T-helper 1 cell treated with Interleukin-12 subunit alpha and Interleukin-12 subunit beta and Interleukin-4 antibody, amounts not matched to agents 30 ng/mL and 1 ng/mL, for 36 hours (primary cell): ENCODE data around the gene FBL. TPM values are rescaled to one million over a fixed set of nuclear protein-coding genes. Genes with fewer than 3 reads are reported as not detected.
"Not testable (repeated sequence)": the region's sequence is repeated elsewhere in the genome, so short reads cannot be mapped to it uniquely, and the experiment has no call there.

Experiments
- intact Hi-C: fragments of 100-400 bp; cut with micrococcal nuclease; formaldehyde crosslinking; loops from one replicate; pipeline ENCODE4 v1.15.1; 2024
- total RNA-seq: library from RNA; stranded (reverse); gene quantifications from 2 replicates; pipeline ENCODE4 v1.2.3, GENCODE V29; 2022

Gene FBL
- total RNA-seq = 292 and 309 TPM in 2 replicates

GRCh38 chr19:39845933-39846677 lies at the start of gene FBL:
TSS of gene FBL (minus strand) at chr19:39846379. CDS start at chr19:39846300, 79 bp downstream.
- intact Hi-C loops = loop anchor here (1.0 to 10.0 kb wide), 9 partner anchors 12 to 759 kb away; partner anchors contain the start of genes DYRK1B, LTBP4, PSMC4 and SERTAD1

DNA sequence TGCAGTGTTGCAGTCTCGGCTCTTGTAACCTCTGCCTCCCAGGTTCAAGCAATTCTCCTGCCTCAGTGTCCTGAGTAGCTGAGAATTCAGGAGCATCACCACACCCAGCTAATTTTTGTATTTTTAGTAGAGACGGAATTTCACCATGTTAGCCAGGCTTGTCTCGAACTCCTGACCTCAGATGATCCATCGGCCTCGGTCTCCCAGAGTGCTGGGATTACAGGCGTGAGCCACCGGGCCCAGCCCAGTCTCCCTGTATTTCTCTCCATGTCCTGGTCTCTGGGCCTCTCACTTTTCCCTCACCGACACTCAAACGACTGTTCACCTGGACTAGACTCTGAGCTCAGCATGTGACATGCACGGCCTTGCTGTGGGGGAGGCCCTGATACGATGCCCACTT lies 48.9 kb upstream of the FBL start:
- intact Hi-C loops = not testable (repeated sequence)

DNA sequence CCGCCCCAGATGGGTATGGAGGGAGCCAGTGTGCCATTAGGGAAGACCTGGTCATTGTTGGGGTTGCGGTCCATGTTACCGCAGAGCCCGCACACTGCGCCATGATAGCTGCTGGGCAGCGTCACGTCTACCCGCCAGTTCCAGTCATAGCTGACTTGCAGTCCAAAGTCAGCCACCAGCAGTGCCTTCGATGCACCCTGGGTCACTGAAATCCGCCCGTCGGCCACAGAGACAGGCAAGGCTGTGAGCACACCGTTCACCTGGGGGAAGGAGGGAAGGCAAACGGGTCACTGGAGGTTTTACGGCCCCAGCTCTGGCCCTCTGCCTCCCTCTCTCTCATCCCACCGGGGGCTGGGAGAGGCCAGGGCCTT lies 48.0 kb upstream of the FBL start:
- intact Hi-C loops = not testable (repeated sequence)

- intact Hi-C loops = not testable (repeated sequence)
Observed at GRCh38 chr19:39893366-39894235, 47.4 kb upstream of the FBL start.

DNA sequence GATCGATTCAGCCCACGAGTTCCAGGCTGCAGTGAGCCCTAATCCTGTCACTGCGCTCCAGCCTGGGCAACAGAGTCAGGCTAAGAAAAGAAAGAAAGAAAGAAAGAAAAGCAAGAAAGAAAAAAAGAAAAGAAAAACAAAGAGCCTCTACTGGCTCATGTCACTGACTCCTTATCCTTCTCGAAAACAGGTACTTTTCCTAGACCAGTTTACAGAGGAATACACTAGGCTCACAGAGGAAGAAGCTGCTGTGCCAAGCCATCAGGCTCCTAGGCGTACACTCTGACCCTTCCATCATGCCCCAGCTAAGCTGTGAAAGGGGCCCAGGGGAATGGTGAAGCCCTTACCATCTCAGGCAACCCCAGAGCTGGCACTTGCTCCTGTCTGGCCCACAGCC lies 46.3 kb upstream of the FBL start:
- intact Hi-C loops = not testable (repeated sequence)

DNA sequence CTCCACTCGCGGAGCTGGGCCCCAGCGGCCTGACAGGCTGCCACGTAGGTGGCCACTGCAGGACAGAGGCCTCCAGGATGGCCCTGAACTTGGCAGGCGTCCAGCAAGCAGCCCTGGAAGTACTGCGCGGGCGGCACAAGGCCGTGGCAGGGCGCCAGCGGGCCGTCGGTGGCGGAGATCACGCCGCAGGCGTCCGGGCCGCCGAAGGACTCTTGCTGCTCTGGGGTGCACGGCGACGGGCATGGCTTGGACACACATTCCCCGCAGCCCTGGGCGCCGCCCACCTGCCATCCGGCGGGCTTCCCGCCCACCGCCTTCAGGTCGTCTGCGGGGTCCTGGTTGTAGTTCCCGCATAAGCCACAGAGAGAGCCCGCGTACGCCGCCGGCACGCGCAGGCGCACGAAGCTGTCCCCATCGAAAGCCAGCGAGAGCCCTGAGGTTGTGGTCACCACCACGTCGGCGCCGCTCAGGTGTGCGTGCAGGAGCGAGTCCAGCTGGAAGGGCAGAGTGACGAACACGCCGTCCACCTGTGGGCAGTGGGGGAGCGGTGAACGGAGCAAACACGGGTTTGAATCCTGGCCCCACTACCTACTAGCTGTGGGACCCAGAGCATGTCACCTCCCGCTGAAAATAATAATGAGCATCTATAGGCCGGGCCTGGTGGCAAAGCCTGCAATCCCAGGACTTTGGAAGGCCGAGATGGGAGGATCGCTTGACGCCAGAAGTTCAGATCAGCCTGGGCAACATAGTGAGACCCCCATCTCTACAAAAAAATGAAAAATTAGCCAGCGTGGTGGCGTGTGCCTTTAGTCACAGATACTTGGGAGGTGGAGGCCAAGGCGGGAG lies 45.7 kb upstream of the FBL start:
- intact Hi-C loops = not testable (repeated sequence)

GRCh38 chr19:39890755-39891551 lies 44.8 kb upstream of the FBL start:
- intact Hi-C loops = no loop called here

DNA sequence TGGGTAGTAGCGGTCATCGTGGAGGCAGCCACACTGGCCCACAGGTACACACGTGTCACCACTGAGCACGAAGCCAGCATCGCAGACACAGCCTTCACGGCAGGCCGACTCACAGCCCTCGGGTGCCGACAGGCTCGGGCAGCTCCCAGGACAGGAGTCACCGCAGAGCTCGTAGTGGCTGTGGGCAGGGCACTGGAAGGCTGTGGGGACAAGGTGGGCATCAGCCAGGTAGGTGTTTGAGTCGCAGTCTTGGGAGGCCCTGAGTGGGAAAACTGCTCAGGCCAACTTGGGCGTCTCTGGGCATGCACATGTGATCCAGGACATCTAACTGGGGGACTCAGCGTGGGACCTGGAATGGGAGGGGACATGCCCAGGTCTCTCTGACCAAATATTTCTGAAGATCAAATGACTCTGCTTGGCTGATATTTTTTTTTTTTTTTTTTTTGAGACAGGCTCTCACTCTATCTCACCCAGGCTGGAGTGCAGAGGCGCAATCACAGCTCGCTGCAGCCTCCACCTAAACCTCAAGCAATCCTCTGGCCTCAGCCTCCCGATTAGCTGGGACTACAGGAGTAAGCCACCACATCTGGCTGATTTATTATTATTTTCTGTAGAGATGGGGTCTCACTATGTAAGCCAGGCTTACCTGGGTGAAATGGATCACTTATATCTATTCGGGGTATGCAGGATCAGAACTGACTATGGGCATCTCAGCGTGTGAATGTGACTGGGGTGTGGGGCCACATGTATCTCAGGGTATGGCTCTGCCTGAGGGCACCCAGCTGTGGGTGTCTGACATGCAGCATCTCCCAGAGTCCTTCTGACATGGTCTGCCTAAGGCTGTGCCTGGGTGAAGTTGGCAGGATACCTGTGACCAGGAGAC lies 43.9 kb upstream of the FBL start:
- intact Hi-C loops = not testable (repeated sequence)

DNA sequence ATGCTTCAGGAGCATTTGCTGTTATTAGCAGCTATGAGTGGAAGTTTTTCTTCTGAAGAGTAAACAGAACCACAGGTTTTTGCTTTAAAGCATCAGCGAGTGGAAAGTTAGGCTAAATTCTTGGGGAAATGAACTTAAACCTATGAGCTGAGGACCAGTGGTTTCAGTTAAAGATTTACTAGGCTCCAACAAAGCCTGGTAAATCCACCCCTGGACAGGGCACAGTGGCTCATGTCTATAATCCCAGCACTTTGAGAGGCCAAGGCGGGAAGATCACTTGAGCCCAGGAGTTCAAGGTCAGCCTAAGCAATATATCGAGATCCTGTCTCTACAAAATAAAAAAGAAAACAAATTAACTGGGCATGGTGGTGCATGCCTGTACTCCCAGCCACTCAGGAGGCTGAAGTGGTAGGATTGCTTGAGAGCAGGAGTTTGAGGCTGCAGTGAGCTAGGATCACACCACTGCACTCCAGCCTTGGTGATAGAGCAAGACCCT lies 41.3 kb upstream of the FBL start:
- intact Hi-C loops = not testable (repeated sequence)

DNA sequence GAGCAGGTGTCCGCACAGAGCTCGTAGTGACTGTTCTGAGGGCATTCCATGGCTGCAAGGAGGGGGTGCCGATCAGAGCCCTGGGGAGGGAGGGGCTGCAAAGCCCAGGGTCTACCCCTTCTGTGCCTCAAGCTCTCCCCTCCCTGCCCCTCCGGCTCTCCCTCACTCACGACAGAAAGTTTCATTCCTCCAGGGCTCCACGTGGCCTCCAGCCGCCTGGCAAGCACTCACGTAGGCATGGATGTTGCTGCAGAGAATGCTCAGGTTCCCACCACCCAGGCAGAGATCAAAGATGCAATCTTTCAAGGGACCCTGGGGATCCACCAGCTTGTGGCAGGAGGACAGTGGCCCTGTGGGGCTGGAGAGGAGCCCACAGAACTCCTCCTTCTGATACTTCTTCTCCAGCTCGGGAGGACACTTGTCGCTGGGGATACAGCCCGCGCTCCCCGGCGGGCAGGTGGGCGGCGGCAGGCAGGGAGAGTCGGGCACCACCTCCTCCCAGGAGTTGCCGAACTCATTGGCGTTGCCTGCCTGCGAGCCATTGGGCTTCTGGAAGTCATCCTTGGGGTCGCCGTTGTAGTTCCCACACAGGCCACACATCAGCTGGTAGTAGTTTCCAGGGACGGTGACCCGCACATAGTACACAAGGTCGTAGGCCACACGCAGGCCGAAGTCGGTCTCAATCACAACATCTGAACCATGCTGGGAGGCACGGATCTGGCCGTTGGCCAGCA lies 39.8 kb upstream of the FBL start:
- intact Hi-C loops = not testable (repeated sequence)

- intact Hi-C loops = not testable (repeated sequence)
Observed at GRCh38 chr19:39884721-39885120, 38.5 kb upstream of the FBL start.

GRCh38 chr19:39882645-39883044 lies 36.5 kb upstream of the FBL start:
- intact Hi-C loops = not testable (repeated sequence)

GRCh38 chr19:39881495-39882110 lies 35.4 kb upstream of the FBL start:
- intact Hi-C loops = loop anchor here (2.0 kb wide), 1 partner anchor 89 kb away; the partner anchor contains the start of gene PSMC4

DNA sequence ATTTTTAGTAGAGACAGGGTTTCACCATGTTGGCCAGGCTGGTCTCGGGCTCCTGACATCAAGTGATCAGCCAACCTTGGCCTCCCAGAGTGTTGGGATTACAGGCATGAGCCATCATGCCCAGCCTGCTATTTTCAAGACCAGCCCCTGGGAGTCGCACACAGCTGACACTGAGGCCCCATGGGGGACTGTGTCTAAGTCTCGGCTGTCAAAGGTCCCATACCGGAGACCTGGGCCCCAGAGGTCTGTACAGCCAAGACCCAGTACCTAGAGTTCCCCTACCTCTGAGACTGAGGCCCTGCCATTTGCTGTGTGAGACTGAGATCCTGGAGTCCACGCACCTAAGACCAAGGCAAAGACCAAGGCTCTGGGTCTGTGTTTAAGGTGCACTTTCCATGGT lies 34.1 kb upstream of the FBL start:
- intact Hi-C loops = loop anchor here (2.0 kb wide), 1 partner anchor 91 kb away; the partner anchor contains the start of gene PSMC4

- intact Hi-C loops = loop anchor here (2.0 kb wide), 1 partner anchor 91 kb away; the partner anchor contains the start of gene PSMC4
Observed at GRCh38 chr19:39879796-39880195, 33.6 kb upstream of the FBL start.

DNA sequence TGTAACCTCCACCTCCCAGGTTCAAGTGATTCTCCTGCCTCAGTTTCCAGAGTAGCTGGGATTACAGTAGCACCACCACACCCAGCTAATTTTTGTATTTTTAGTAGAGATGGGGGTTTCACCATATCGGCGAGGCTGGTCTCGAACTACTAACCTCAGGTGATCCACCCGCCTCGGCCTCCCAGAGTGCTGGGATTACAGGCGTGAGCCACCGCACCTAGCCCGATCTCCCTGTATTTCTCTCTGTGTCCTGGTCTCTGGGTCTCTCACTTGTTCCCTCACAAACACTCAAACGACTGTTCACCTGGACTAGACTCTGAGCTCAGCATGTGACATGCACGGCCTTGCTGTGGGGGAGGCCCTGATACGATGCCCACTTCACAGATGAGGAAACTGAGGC lies 32.7 kb upstream of the FBL start:
- intact Hi-C loops = not testable (repeated sequence)

DNA sequence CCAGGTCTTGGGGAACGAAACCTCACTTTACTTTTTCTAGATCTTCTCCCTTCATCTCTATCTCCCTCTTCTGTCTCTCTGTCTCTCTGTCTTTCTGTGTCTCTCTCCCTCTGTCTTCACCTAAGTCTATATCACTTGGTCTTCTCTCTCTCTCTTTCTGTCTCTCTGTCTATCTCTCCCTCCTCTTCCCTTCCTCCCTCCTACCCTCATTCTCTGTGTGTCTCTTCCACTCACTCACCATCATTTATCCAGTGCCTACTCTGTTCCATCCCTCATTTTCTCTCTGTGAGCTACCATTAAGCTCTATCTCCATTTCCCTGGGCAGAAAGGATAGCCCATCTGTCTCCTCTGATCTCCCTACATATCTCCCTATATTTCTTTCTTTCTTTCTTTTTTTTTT lies 32.2 kb upstream of the FBL start:
- intact Hi-C loops = no loop called here

GRCh38 chr19:39877982-39878381 lies 31.8 kb upstream of the FBL start:
- intact Hi-C loops = not testable (repeated sequence)
